ENCODE data around the gene PCSK5. TPM values are rescaled to one million over a fixed set of nuclear protein-coding genes. Genes with fewer than 3 reads are reported as not detected.

The PCSK5 gene
- total and polyA plus RNA-seq, 2 of the 8 experiments (the other 6 are each of a cell fraction or from before 2014, with no cell fraction given), result 5.5 to 10.7 TPM

- H4K5ac ChIP-seq (ENCODE audit: insufficient read length, low read depth, low read length), result no peak overlapping the region
- DNase-seq (ENCODE audit: low read depth in 1 of 2, low spot score in 2 of 2) (no peak), FAIRE-seq (no peak)
- no peak overlapping the region for H2BK20ac ChIP-seq (ENCODE audit: low read length)
- no peak overlapping the region for H2AFZ ChIP-seq (ENCODE audit: low read length)
- H3K36me3 ChIP-seq (ENCODE audit: control insufficient read depth in 2 of 4, insufficient read depth in 4 of 4, low read length in 3 of 4), result no peaks in the 10 kb centered on the region
- CTCF ChIA-PET (ENCODE audit: partially characterized antibody), result interaction anchor here (0.7 to 4.9 kb wide), 6 partner anchors 10 to 1148 kb away, joined by 3 to 18 read pairs (median 4); partner anchors contain the start of gene RFK
- no peak overlapping the region for H3K4me2 ChIP-seq (ENCODE audit: insufficient read depth in 1 of 2, low read depth in 2 of 2, low read length in 2 of 2)
- POLR2A ChIA-PET (ENCODE audit: partially characterized antibody), result interaction anchor here (2.0 kb wide), 1 partner anchor 15 kb away, joined by 6 read pairs; the partner anchor contains the start of gene RFK
- no peak overlapping the region for H4K8ac ChIP-seq (ENCODE audit: extremely low read depth, insufficient read depth, low read length)
- no peak overlapping the region for H3K4ac ChIP-seq (replicated peaks; ENCODE audit: insufficient read length, low read depth, low read length)
- H3K18ac ChIP-seq (ENCODE audit: extremely low read depth, low read length), result no peak overlapping the region
- H3K4me1 ChIP-seq (replicated peaks in 1 of 4; ENCODE audit: control insufficient read depth in 3 of 4, insufficient read depth in 4 of 4, low read length in 3 of 4), result no peaks in the 10 kb centered on the region
- H3K23me2 ChIP-seq (ENCODE audit: low read depth, low read length), result no peaks in the 10 kb centered on the region
- H3K4me3 ChIP-seq (ENCODE audit: extremely low read depth in 1 of 4, insufficient read depth in 2 of 4, low read depth in 3 of 4, low read length in 4 of 4), result no peak overlapping the region
- TF ChIP-seq SP1 (IDR thresholded peaks at IDR 0.05; ENCODE audit: low read depth, low read length), result no peak
- no peak for TF ChIP-seq SAP30 (IDR thresholded peaks at IDR 0.05; ENCODE audit: insufficient read depth, insufficient replicate concordance, low read length)
- TF ChIP-seq RAD21 (IDR thresholded peaks at IDR 0.05 in 1 of 2, conservative IDR thresholded peaks at IDR 0.05 in 1 of 2; ENCODE audit: low read depth in 2 of 2, low read length in 2 of 2), result no peak
- TF ChIP-seq JUND (IDR thresholded peaks at IDR 0.05; ENCODE audit: low read length), result no peak
- no peak for TF ChIP-seq KDM4A (IDR thresholded peaks at IDR 0.05; ENCODE audit: low read depth, low read length, severe bottlenecking)
- H3K79me1 ChIP-seq (ENCODE audit: low read depth, low read length), result no peaks in the 10 kb centered on the region
- no peak overlapping the region for H2AK5ac ChIP-seq (ENCODE audit: low read depth, low read length)
- WGBS, 2 experiments (ENCODE audit: extremely low coverage in 1 of 2, insufficient coverage in 1 of 2, insufficient read length in 1 of 2, insufficient replicate concordance in 2 of 2, low coverage in 1 of 2, low lambda C conversion rate in 2 of 2, missing lambda C conversion rate in 1 of 2), result 92% methylated on average over 6 of the region's 6 CpGs; no CpG with 5 or more reads in 1 of the 2 experiments
- no peak overlapping the region for H2BK12ac ChIP-seq (ENCODE audit: low read depth, low read length)
- no peaks in the 10 kb centered on the region for H3K9me3 ChIP-seq (ENCODE audit: insufficient read depth in 2 of 2, low read depth in 1 of 2, low read length in 1 of 2)
- H3K9ac ChIP-seq (replicated peaks in 1 of 4; ENCODE audit: extremely low read depth in 1 of 4, low read depth in 3 of 4, low read length in 3 of 4), result no peak overlapping the region
- H2BK120ac ChIP-seq (replicated peaks; ENCODE audit: low read depth, low read length), result no peak overlapping the region
- H2BK15ac ChIP-seq (ENCODE audit: low read length), result no peak overlapping the region
- H3K27ac ChIP-seq (ENCODE audit: low read depth, low read length), result no peak overlapping the region
- H3K79me2 ChIP-seq (ENCODE audit: control insufficient read depth in 1 of 2, insufficient read depth in 2 of 2, low read length in 2 of 2), result no peaks in the 10 kb centered on the region
- H3K56ac ChIP-seq (replicated peaks; ENCODE audit: insufficient read length, low read depth, low read length), result no peak overlapping the region
- H2BK5ac ChIP-seq (ENCODE audit: low read depth, low read length), result no peak overlapping the region
- no peaks in the 10 kb centered on the region for H3K27me3 ChIP-seq (replicated peaks in 1 of 4; ENCODE audit: control insufficient read depth in 3 of 4, extremely low read depth in 1 of 4, insufficient read depth in 3 of 4, low read length in 3 of 4)
- H3K23ac ChIP-seq (ENCODE audit: insufficient read length), result no peak overlapping the region
- no peak overlapping the region for H4K91ac ChIP-seq (replicated peaks; ENCODE audit: insufficient read length, low read length)
- H3K14ac ChIP-seq (ENCODE audit: insufficient read length), result no peak overlapping the region
- H4K20me1 ChIP-seq (replicated peaks in 1 of 2; ENCODE audit: control insufficient read depth in 1 of 2, insufficient read depth in 2 of 2, low read length in 2 of 2), result no peaks in the 10 kb centered on the region
Observed at GRCh38 chr9:76378367-76379073, 488.0 kb downstream of the PCSK5 start.
